HG02678 (cell line): ENCODE measurements around the gene MBNL2.
A peak's percentile ranks its signal among the peaks of the same experiment; 100 is the strongest.

Experiments used
- ATAC-seq: cut with Tn5 transposase; IDR thresholded peaks from one replicate; pipeline ENCODE4 v1.9.1; 2021; ENCODE audit warnings: mild to moderate bottlenecking, moderate library complexity; ENCODE audit not compliant: unreplicated experiment

Gene MBNL2

DNA sequence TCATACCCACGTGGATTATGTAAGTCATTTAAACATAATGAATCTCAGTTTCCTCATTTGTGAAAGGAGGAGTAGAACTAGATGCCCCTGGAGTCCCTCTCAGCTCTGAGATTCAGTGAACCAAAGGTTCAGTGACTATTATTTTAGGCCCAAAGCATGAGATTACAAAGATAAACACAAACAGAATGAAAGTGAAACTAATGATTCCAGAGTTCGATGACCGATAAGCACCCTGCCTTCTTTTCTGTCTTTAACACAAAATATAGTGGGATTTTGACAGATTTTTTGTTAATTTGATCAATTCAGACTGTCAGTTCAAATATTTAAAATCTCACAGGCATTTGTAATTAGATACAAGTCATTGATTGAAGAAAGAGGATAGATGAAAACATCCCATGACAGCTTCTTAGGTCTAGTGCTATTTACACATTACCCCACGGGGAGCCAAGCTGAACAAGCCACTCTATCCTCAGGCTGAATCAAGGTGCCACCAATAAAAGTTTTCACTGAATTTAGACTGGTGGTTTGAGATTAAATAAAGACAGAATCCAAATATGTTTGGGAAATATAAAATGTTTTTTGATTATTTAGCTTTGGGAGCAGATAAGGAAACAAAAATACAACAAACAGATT, 147.2 kb downstream of the MBNL2 start:
- peak; percentile 80 for ATAC-seq

DNA sequence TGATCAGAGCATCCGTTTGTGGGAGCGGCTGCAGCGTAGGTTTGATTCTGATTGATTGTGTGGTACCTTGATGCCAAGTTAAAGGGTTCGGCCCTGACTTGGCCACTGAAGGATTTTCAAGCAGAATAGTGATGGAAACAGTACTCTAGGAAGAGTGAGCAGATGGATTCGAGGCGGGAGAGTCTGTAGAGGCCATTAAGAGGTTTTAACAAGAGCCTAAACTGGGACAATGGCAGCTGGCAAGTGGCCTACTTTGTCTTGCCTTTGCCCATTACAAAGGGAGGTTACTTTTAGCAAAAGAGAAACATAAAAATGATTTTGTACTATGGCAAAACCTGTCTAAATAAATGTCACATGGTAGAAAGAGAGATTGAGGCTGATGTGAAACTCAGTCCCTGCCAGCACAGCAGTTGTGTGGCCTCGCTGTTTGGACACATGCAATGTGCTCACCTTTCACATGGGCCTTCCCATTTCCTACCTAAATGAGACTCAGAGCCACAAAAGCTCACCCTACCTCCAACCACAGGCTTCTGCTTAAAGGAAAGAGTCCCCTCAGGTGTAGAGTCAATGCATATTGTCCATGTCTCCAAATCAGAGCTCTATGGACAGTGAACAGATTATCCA, 149.5 kb downstream of the MBNL2 start:
- ATAC-seq: no peak

DNA sequence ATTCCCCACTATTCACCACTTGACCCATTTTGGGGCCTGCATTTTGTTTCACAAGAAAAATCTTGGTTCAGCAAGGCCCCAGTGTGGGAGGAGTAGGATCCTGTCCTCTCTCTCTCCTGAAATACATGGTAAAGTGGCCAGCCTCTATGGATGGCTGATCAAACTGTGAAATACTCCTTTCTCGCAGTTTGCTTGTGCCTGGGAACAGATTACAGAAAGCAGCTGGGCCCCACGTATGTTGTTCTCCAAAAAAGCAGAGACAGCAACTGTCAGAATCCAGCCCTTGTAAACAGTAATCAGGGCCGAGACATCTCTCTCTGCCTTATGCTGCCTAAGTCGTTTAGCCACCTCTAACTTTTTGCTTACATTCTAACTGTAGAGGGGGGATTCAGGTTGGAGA, 150.8 kb downstream of the MBNL2 start:
- no peak for ATAC-seq

DNA sequence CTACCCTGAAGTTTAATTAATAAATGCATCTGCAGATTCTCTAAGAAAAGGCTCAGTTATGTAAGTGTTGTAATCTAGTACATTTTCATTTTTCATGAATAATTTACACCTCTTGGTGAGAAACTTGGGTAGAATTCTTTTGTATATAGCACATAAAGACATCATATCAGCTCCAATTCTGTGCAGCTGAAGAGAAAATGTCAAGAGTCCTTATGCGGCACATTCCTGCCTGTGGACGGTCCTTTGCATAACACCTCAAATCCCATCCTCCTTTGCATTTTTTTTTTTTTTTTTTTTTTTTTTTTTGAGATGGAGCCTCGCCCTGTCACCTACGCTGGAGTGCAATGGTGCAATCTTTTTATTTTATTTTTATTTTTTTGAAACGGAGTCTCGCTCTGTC, 151.7 kb downstream of the MBNL2 start:
- no peak for ATAC-seq

DNA sequence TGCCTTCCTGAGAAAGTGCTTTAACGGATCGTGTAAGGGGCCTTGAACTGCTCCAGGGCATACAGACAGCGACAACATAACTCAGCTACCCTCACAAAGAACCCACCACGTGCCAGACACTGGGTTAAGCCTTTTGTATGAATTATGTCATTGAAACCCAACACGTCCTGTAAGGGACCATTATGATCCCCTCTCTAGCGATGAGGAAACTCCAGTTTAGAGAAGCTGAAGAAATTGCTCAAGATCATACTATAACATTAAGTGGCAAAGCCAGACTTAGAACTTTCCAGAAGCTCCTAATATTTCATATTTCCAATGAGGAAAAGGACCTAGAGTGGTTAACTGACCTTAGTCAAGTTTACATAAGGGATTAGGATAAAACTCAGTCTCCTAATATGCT, 154.8 kb downstream of the MBNL2 start:
- no peak for ATAC-seq

DNA sequence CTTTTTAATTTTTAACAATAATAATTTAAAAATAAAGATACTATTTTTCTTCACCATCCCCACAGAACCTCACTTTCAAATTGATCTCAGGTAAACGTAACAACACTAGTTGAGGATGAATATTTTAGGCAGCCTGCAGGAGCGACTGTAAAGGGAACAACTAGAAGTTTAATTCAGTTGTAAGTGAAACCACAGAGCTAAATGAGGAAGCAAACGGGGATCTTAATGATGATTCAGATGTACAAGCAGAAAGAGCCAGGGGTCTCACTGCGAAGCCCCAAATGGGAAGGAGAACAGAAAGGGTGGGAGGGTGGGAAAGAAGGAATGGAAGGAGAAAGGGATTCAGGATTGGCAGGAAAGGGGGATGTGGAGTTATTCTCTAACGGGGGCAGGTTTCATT, 157.3 kb downstream of the MBNL2 start:
- no peak for ATAC-seq

DNA sequence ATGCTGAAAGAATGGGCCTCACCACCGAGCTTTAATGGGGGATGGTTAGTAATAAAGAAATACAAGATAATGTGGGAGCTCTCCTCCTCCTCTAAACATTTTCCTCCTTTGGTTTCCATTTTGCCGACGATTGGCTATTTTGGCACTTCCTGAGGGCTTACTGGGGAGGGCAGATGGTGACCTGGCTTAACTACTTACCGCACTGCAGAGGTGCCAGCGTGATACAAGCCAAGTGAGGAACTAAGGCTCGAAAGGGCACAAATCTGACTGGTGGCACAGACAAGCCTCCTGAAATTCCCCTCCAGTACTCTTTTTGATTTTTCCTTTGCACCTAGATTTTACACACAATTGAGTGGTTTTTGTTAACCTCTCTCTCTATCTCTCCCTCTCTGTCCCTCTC, 158.6 kb downstream of the MBNL2 start:
- no peak for ATAC-seq

DNA sequence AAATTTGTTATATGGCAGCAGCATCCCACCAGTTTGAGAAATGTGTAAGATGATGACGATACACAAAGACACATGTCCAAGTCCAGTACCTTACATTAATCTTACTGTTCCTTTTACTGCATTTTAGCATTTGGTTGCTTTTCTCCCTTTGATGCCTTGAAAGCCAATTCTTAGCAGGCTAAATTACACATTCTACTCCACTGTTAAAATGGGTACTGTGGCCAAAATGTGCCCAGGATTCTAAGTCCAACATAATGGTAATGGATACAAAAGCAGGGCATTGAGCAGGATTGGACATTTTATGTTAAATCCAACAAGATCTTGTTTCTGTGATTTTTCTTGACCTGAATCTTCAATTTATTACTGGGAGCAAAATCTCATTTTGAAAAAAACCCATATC, 159.1 kb downstream of the MBNL2 start:
- ATAC-seq: no peak

DNA sequence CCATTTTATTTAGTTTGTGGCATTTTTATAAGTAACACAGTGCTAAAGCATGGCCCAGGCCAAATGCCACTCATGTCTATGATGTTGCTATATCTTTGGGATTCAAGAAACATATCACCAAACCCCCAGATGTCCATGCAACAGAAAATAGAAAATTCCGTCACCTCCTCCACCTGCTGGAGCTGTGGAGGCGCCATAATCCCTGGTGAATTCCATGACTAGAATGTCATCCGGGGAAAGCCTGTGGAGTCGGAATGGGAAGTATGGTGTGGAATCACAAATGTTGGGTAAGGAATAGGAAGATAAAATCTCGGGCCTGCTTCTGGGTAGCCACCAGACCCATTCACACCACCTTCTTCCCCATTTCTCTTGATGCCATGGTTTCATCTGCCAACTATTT, 160.1 kb downstream of the MBNL2 start:
- ATAC-seq: no peak

DNA sequence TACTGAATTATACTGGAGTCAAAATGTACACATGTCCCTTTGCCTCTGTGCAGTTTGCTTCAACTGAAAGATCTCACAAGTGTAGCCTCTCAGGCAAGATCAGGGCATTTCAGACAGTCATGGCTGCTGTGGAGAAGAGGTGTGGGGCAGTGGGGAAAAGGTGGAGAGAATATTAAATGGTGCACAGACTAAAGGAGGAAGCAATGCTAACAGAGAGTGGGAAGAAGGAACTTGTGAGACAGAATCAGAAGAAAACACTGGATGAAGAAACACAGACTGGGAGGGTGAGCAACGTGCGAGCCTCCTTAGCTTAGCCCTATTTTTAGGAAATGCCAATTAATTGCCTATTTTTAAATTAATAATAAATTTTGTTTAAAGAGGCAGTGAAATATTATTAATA, 162.2 kb downstream of the MBNL2 start:
- no peak for ATAC-seq

DNA sequence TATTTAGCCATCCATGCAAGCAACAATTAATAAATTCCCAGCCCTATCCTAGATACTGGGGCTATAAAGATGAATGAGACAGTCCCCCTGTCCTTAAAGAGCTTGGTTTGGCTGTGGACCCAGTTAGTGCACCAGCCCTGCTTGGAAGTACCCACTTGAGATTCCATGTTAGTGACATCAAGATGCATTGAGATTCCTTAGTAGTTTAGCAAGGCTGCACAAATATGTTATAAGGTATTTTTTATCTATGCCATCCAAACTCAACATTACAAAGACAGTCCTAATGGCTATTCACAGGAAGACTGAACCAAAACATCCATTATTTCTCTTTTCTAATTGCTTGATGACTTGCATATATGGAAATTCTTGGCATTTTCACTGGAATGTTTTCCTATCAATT, 163.0 kb downstream of the MBNL2 start:
- no peak for ATAC-seq

DNA sequence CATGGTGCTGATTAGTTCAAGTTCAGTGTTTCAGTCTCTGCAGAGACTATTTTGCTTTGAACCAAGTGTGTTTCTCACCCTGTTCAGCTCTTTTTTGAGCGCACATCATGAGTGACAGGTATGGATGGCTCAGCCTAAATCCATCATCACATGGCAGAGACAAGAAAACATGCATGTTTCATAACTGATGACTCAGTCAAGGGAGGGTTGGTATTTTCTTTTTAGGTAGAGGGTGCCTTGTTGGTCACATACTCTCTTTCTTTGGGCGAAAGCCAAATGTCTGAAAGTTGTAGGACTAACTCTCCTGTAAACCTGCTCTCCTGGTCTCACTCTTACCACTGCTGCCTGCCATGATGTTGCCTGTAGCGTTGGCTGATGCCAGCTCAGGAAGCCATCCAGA, 163.7 kb downstream of the MBNL2 start:
- ATAC-seq: no peak

DNA sequence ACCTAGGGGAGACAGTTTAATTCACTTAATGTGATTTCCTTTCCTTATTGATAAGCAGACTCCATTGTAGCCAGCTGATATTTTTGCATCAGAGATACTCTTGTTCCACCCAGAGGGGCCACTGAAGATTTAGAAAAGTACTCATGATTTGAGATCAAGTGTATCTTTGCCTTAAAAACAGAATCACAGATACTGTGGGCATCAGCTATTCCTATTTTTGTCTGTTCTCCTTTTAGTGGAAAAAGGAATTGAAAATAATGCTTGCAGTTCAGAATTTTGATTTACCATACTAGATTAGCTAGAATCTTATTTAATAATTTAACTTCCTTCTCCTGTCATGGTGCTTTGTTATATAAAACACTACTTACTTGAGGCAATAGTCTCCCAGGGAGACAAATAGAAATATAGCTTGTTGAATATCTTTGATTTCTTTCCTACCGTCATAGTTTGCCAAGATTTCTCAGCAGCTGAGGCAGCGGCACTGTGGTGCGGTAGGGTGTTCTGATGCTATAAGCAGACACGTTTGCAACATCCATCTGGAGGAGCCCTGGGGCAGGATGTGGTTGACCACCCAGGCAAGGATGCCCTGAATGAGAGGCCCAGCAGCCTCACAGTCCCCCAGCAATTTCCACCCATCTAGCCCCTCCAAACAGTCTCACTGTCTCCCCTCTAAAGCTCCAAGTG, 164.8 kb downstream of the MBNL2 start:
- peak; percentile 70 for ATAC-seq

DNA sequence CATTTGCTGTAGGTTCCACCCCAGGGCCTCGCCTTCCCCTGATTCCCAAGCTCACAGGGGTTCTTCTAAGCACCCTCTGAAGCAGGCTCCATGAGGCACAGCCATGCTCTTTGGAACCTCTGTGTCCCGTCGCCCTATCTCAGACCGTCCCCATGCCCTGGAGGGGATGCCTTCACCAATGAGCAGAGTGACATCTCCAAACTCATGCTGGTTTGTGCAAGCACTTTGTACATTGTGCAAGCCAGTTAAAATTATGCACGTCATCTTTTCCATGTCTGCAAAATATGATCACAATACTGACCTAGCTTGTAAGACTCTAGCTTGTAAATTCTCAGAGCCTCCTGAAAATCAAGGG, 165.3 kb downstream of the MBNL2 start:
- no peak for ATAC-seq

DNA sequence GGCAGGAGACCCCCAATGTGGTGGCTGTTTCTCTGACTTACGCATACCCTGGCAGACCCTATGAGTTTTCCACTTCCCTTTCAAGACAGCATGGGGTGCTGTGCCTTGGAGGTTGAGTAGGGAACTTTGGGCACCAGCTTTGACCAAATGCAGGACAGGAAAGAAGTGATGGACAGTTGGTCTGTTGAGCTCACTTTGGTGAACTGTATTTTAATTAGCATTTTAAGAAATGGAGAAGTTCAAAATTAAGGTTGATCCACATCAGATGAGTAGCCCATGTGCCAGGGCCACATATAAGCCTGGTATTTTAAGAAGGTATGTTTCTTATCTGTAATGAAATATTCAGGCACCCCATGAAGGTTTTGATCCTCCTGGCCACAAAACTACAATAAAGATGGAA, 165.8 kb downstream of the MBNL2 start:
- ATAC-seq: no peak

DNA sequence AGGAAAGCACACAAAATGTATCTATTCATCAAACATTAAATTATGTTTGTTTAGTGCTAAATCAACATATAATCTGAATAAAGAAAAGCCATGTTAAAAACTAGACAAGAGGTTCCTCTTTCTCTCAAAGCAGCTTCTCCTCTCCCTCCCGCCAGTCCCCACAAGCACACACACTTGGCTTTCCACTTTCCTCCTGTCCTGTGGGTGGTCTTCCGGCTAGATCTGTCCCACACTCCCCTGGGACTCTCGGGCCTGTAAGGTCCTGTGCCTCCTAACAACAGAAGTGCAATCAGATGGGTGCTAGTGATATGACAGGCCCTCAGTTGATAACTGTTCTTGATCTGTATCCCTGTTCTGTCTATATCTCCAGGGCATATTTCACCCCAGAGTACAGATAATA, 166.2 kb downstream of the MBNL2 start:
- no peak for ATAC-seq

DNA sequence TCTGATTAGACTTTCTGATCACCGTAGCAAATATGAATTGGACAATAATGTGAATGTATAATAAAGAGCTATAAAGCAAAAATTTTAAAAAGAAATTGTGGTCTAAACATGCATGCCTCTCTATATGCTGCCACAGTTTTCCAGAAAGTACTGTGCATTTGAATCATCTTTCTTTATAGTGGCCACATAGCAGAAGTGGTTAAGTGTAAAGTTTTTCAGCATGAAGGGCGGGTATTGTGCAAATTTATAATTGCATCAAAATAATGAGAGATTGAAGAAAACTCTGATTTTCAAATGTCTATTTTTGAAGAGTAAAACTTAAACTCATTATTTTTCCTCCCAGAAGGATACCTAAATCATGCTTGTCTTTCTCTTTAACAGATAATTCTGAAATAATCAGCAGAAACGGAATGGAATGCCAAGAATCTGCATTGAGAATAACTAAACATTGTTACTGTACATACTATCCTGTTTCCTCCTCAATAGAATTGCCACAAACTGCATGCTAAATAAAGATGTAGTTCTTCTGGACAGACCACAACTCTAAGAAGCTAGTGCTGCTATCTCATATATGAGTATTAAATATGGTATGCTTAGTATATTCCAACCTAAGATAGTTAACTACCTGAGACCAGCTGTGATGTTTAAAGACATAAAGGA, 168.9 kb downstream of the MBNL2 start:
- ATAC-seq: no peak

DNA sequence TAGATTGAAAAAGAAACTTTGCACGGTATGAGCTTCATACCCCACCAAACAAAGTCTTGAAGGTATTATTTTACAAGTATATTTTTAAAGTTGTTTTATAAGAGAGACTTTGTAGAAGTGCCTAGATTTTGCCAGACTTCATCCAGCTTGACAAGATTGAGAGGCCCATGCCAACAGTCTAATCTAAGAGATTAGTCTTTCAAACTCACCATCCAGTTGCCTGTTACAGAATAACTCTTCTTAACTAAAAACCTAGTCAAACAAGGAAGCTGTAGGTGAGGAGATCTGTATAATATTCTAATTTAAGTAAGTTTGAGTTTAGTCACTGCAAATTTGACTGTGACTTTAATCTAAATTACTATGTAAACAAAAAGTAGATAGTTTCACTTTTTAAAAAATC, 169.9 kb downstream of the MBNL2 start:
- no peak for ATAC-seq

DNA sequence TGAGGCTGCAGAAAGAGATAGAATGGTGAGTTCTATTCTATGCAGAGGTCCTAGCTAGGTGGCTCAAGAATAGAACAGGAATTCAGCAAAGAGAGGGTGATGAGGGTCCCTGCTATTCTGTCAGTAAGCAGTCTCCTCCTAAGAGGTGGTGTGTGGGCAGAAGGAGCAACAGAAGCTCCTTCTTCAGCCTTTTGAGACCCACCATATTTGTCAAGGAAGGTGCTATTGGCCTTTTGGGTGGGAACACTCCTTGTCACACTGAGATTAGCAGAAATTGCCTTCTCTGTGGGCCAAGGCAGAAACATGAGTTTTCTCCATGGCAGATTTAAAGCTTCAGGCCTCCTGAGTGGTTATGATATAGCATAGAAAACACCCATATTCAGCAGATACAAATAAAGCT, 172.4 kb downstream of the MBNL2 start:
- ATAC-seq: no peak

DNA sequence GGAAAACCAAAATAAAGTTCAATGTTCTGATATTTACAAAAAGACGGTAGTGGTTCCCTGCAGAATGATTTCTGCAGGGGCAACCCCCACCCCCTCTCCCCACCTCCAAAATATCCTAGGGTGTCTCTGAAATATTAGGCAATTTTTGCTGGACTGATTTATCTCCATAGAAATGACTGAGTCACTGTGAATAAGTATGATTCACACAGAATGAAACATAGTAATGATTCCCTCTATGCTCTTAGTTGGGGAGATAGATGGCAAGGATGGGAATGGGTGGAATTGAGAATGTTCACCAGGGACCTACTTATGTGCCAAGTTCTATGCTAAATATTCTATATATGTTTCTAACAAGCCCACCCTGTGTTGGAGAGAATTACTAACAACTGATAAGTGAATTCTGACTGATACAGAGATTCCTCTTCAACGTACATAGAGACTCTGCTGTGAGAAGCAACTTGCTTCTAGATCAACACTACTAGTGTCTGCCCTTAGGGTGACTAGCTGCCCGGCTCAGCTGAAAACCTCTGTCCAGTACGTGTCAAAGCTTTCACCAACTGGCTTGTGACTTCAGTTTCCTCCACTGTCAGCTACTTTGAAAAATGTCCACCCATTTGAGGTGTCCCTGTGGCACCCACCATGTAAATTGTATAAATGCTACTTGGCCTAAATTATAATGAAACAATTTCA, 173.5 kb downstream of the MBNL2 start:
- ATAC-seq: no peak

DNA sequence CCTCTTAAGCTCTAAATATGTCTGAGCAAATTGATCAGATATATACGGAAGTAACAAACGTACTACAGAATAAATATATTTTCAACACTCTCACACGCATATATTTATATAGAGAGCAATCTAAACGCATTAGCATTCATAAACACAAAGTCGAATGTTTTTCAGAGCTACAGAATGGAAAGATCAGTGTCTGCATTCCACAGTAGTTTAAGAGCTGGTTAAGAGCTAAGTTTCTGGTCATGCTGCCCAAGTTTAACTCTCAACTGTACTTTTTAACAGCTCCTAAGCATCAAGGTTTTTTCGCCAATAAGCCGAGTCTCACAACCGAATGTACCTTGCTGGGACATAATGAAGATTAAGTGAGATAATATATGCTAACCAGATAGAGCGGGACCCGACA, 175.1 kb downstream of the MBNL2 start:
- no peak for ATAC-seq

DNA sequence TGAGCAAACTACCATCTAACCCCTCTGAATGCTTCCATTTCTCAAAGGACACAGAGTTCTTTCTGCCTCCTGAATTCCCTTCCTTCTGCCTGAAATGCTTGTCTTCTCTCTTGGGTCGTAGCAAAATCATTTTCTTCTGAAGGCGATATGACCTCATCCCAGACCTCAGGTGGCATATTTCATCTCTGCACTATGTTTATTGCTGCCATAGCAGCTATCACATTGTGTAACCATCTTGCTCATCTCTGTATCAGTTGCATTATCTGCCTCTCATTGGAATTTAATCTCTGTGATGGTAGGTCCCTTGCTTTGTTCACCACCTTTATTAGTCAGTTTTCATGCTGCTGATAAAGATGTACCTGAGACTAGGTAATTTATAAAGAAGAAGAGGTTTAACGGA, 179.3 kb downstream of the MBNL2 start:
- ATAC-seq: no peak
